GM23338 (cell line): ENCODE results near the gene DRC7. TPM values are rescaled to one million over a fixed set of nuclear protein-coding genes. Genes with fewer than 3 reads are reported as not detected.

Experiments
- ATAC-seq: fragments of 200-7000 bp; cut with Tn5 transposase; 3 replicates; pipeline ENCODE4 v1.9.1; 2020
- DNase-seq: peaks from one replicate; pipeline ENCODE4 v3.0.0-alpha.2; 2015; ENCODE audit warnings: low spot score
- H2AFZ ChIP-seq: fragments of 200-600 bp; sonication (generic); 2 replicates; pipeline ENCODE4 v1.8.0; 2016; ENCODE audit warnings: antibody characterized with exemption, mild to moderate bottlenecking, moderate library complexity
- H3F3A ChIP-seq: fragments of 200-600 bp; sonication (generic); replicated peaks from 2 replicates; pipeline ENCODE4 v1.8.0; 2017; ENCODE audit warnings: antibody characterized with exemption, mixed run types, low read depth
- H3K27ac ChIP-seq: fragments of 200-600 bp; sonication (generic); 2 replicates; pipeline ENCODE4 v1.6.1; 2016; ENCODE audit warnings: low read depth
- H3K27me3 ChIP-seq: fragments of 200-600 bp; sonication (generic); 2 replicates; pipeline ENCODE4 v1.8.0; 2016; ENCODE audit warnings: mild to moderate bottlenecking, mixed run types, moderate library complexity; ENCODE audit not compliant: insufficient read depth
- H3K36me3 ChIP-seq: fragments of 200-600 bp; sonication (generic); 2 replicates; pipeline ENCODE4 v1.8.0; 2016; ENCODE audit warnings: mild to moderate bottlenecking; ENCODE audit not compliant: insufficient read depth
- H3K4me1 ChIP-seq: fragments of 200-600 bp; sonication (generic); 2 replicates; pipeline ENCODE4 v1.8.0; 2016; ENCODE audit warnings: mild to moderate bottlenecking, moderate library complexity; ENCODE audit not compliant: insufficient read depth
- H3K4me2 ChIP-seq: fragments of 200-600 bp; sonication (generic); 2 replicates; pipeline ENCODE4 v1.7.1; 2017; ENCODE audit warnings: mixed run types
- H3K4me3 ChIP-seq: fragments of 200-600 bp; sonication (generic); 2 replicates; pipeline ENCODE4 v1.6.1; 2016; ENCODE audit warnings: mixed run types
- H3K79me2 ChIP-seq: fragments of 200-600 bp; sonication (generic); replicated peaks from 2 replicates; pipeline ENCODE4 v1.8.0; 2017; ENCODE audit warnings: mild to moderate bottlenecking; ENCODE audit not compliant: insufficient read depth
- H3K9me2 ChIP-seq: fragments of 200-600 bp; sonication (generic); 2 replicates; pipeline ENCODE4 v1.8.0; 2017; ENCODE audit not compliant: insufficient read depth
- H4K20me1 ChIP-seq: fragments of 200-600 bp; sonication (generic); replicated peaks from 2 replicates; pipeline ENCODE4 v1.8.0; 2017; ENCODE audit warnings: mild to moderate bottlenecking; ENCODE audit not compliant: insufficient read depth
- H3K27ac Mint-ChIP-seq: 2 replicates; pipeline ENCODE4 v1.8.0; 2020; ENCODE audit warnings: inconsistent platforms, mild to moderate bottlenecking, moderate library complexity, mixed read lengths
- H3K27me3 Mint-ChIP-seq: 3 replicates; pipeline ENCODE4 v1.8.0; 2022; ENCODE audit warnings: low read depth, mild to moderate bottlenecking, moderate library complexity, mixed read lengths, inconsistent platforms; ENCODE audit not compliant: insufficient read depth, poor library complexity
- H3K36me3 Mint-ChIP-seq: 3 replicates; pipeline ENCODE4 v1.8.0; 2021; ENCODE audit warnings: low read depth, mild to moderate bottlenecking, inconsistent platforms, moderate library complexity, mixed read lengths
- H3K4me1 Mint-ChIP-seq: 3 replicates; pipeline ENCODE4 v1.8.0; 2020; ENCODE audit warnings: mild to moderate bottlenecking, inconsistent platforms, mixed read lengths
- H3K4me3 Mint-ChIP-seq: 3 replicates; pipeline ENCODE4 v1.8.0; 2021; ENCODE audit warnings: moderate library complexity, mild to moderate bottlenecking, inconsistent platforms, mixed read lengths
- H3K9me3 Mint-ChIP-seq: 3 replicates; pipeline ENCODE4 v1.8.0; 2020; ENCODE audit warnings: moderate library complexity, mild to moderate bottlenecking, inconsistent platforms, mixed read lengths
- CREB1 ChIP-seq: fragments of 250-450 bp; sonication (Bioruptor Pico); IDR thresholded peaks from 2 replicates; pipeline ENCODE4 v1.5.0; 2020; ENCODE audit warnings: low read depth, mild to moderate bottlenecking, moderate library complexity
- CTCF ChIP-seq, 2 experiments: fragments of 200-600 bp in 1 of 2; sonication (generic) in 1 of 2; conservative IDR thresholded peaks; 2 replicates each; pipeline versions ENCODE4 v1.5.1 to v1.6.1; 2016 to 2017; ENCODE audit warnings: antibody characterized with exemption in 2 of 2, low read depth in 2 of 2, mild to moderate bottlenecking in 2 of 2, moderate library complexity in 1 of 2
- EZH2 ChIP-seq: fragments of 200-600 bp; sonication (generic); IDR thresholded peaks from one replicate; pipeline ENCODE4 v1.8.0; 2017; ENCODE audit warnings: antibody characterized with exemption, mild to moderate bottlenecking, low read depth; ENCODE audit not compliant: unreplicated experiment
- EZH2phosphoT487 ChIP-seq: fragments of 200-600 bp; sonication (generic); IDR thresholded peaks from one replicate; pipeline ENCODE4 v1.8.1; 2018; ENCODE audit warnings: antibody characterized with exemption; ENCODE audit not compliant: unreplicated experiment
- JUNB ChIP-seq: IDR thresholded peaks from one replicate; pipeline ENCODE4 v1.6.1; 2016; ENCODE audit warnings: antibody characterized with exemption; ENCODE audit not compliant: unreplicated experiment
- NANOG ChIP-seq: IDR thresholded peaks from 2 replicates; pipeline ENCODE4 v1.6.1; 2016; ENCODE audit warnings: antibody characterized with exemption, borderline replicate concordance
- POLR2AphosphoS5 ChIP-seq: IDR thresholded peaks from 2 replicates; pipeline ENCODE4 v1.6.1; 2016; ENCODE audit warnings: antibody characterized with exemption, low read depth
- STAT1 ChIP-seq: IDR thresholded peaks from one replicate; pipeline ENCODE4 v1.6.1; 2016; ENCODE audit warnings: antibody characterized with exemption; ENCODE audit not compliant: unreplicated experiment
- ZNF114 ChIP-seq: fragments of 250-450 bp; sonication (Bioruptor Pico); IDR thresholded peaks from 2 replicates; pipeline ENCODE4 v1.5.0; 2020; ENCODE audit warnings: mild to moderate bottlenecking, moderate library complexity
- ZNF331 ChIP-seq: fragments of 250-450 bp; sonication (Bioruptor Pico); IDR thresholded peaks from 2 replicates; pipeline ENCODE4 v1.5.0; 2020; ENCODE audit warnings: low read depth, mild to moderate bottlenecking, moderate library complexity
- ZNF462 ChIP-seq: fragments of 250-450 bp; sonication (Bioruptor Pico); IDR thresholded peaks from 2 replicates; pipeline ENCODE4 v1.5.0; 2020; ENCODE audit warnings: mild to moderate bottlenecking, moderate library complexity
- polyA plus RNA-seq: library from polyadenylated mRNA; unstranded; fragments of >200 nt; fragmentation: Nextera tagmentation; extraction: Ambion mirVana; gene quantifications from 2 replicates; pipeline ENCODE4 v1.2.1, GENCODE V29; 2016
- total RNA-seq: library from RNA; depleted of rRNA; stranded (reverse); fragments of >200 nt; shearing (Covaris generic); gene quantifications from 2 replicates; pipeline ENCODE4 v1.2.3, GENCODE V29; 2014
- TF ChIP-seq, protein P1 (sequence below): IDR thresholded peaks from 2 replicates; pipeline ENCODE4 v1.6.1; 2016; ENCODE audit warnings: antibody characterized with exemption
- TF ChIP-seq, protein P2 (sequence below): IDR thresholded peaks from one replicate; pipeline ENCODE4 v1.6.1; 2018; ENCODE audit warnings: antibody characterized with exemption; ENCODE audit not compliant: unreplicated experiment

DRC7 gene
- total and polyA plus RNA-seq, 2 experiments from 2014 or later: not detected

DNA sequence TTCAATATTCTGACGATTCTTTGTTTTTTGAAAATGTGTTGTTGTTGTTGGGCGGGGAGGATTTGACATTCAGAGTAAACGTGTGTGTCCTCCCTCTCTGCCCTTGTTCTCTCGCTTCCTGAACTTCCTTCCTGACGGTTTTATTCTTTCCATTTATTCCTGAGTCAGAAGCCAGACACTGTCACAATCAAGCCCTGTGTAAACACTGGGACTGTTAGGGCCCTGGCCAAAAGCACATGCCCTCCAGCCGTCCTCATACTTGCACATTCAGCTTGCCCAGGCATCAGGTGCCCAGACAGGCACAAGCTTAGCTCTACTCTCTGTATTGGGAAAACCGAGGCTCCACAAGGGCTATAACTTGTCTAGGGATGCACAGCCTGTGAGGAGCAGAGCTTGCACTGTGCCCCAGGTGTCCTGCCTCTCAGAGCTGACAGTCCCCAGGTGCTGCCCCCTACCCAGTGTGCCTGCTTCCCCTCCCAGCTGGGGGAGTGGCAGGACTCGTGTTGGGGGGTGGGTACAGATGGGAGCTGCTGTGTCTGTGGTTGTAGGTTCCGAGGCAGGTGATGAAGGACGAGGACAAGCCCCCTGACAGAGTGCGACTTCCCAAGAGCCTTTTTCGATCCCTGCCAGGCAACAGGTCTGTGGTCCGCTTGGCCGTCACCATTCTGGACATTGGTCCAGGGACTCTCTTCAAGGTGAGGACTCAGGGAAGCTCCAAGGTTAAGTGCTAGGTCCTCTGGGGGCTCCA lies 16.8 kb upstream of the DRC7 start:
- Histone ChIP-seq H2AFZ (no peak overlapping the region), H3K4me2 (no peak overlapping the region), H3K36me3 (no peaks in the 10 kb centered on the region), H3F3A (no peaks in the 10 kb centered on the region), H3K27ac (no peak overlapping the region), H3K4me1 (peaks cover 13% of the 10 kb centered on the region), H4K20me1 (no peaks in the 10 kb centered on the region), H3K79me2 (no peaks in the 10 kb centered on the region), H3K9me2 (no peaks in the 10 kb centered on the region), H3K27me3 (no peaks in the 10 kb centered on the region), H3K4me3 (no peak overlapping the region)
- TF ChIP-seq ZNF114 (CRISPR knock-in tag): no peak
- TF ChIP-seq ZNF331: no peak
- TF ChIP-seq, protein P1, sequence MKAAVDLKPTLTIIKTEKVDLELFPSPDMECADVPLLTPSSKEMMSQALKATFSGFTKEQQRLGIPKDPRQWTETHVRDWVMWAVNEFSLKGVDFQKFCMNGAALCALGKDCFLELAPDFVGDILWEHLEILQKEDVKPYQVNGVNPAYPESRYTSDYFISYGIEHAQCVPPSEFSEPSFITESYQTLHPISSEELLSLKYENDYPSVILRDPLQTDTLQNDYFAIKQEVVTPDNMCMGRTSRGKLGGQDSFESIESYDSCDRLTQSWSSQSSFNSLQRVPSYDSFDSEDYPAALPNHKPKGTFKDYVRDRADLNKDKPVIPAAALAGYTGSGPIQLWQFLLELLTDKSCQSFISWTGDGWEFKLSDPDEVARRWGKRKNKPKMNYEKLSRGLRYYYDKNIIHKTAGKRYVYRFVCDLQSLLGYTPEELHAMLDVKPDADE: no peak
- no peak for TF ChIP-seq STAT1
- TF ChIP-seq NANOG: no peak
- TF ChIP-seq CTCF (conservative IDR thresholded peaks at IDR 0.05; ENCODE audit: low read depth in 2 of 2): no peak
- no peak for TF ChIP-seq EZH2
- no peak for TF ChIP-seq POLR2AphosphoS5
- no peak for TF ChIP-seq JUNB
- no peak for TF ChIP-seq EZH2phosphoT487
- TF ChIP-seq ZNF462: no peak
- TF ChIP-seq CREB1 (CRISPR knock-in tag): no peak
- TF ChIP-seq, protein P2, sequence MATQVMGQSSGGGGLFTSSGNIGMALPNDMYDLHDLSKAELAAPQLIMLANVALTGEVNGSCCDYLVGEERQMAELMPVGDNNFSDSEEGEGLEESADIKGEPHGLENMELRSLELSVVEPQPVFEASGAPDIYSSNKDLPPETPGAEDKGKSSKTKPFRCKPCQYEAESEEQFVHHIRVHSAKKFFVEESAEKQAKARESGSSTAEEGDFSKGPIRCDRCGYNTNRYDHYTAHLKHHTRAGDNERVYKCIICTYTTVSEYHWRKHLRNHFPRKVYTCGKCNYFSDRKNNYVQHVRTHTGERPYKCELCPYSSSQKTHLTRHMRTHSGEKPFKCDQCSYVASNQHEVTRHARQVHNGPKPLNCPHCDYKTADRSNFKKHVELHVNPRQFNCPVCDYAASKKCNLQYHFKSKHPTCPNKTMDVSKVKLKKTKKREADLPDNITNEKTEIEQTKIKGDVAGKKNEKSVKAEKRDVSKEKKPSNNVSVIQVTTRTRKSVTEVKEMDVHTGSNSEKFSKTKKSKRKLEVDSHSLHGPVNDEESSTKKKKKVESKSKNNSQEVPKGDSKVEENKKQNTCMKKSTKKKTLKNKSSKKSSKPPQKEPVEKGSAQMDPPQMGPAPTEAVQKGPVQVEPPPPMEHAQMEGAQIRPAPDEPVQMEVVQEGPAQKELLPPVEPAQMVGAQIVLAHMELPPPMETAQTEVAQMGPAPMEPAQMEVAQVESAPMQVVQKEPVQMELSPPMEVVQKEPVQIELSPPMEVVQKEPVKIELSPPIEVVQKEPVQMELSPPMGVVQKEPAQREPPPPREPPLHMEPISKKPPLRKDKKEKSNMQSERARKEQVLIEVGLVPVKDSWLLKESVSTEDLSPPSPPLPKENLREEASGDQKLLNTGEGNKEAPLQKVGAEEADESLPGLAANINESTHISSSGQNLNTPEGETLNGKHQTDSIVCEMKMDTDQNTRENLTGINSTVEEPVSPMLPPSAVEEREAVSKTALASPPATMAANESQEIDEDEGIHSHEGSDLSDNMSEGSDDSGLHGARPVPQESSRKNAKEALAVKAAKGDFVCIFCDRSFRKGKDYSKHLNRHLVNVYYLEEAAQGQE: no peak
- no peak for DNase-seq
- peaks cover 31% of the 10 kb centered on the region for H3K4me1 Mint-ChIP-seq
- H3K36me3 Mint-ChIP-seq: no peaks in the 10 kb centered on the region
- peaks cover 5% of the 10 kb centered on the region for H3K27me3 Mint-ChIP-seq
- no peak overlapping the region for H3K27ac Mint-ChIP-seq
- no peak overlapping the region for H3K4me3 Mint-ChIP-seq
- ATAC-seq: no peak
- H3K9me3 Mint-ChIP-seq: no peaks in the 10 kb centered on the region; the same call in 2 of the 3 replicates
